HG02840 (cell line): ENCODE results near the gene MBOAT2.
"Not testable (repeated sequence)": the region's sequence is repeated elsewhere in the genome, so short reads cannot be mapped to it uniquely, and the experiment has no call there.

Experiments used
- ATAC-seq: cut with Tn5 transposase; IDR thresholded peaks from one replicate; pipeline ENCODE4 v1.9.1; 2021; ENCODE audit warnings: mild to moderate bottlenecking, moderate library complexity, moderate number of reproducible peaks; ENCODE audit not compliant: unreplicated experiment, low FRiP score

Gene MBOAT2

DNA sequence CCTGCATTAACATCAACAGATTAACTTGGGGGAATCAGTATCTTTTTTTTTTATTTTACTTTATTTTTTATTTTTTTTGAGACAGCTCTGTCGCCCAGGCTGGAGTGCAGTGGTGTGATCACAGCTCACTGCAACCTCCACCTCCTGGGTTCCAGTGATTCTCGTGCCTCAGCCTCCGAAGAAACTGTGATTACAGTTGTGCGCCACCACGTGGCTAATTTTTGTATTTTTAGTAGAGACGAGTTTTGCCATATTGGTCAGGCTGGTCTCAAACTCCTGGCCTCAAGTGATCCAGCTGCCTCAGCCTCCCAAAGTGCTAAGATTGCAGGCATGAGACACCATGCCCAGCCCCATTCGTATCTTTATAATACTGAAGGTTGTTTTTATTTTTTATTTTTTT is 99.6 kb downstream of the MBOAT2 start:
- ATAC-seq: not testable (repeated sequence)

DNA sequence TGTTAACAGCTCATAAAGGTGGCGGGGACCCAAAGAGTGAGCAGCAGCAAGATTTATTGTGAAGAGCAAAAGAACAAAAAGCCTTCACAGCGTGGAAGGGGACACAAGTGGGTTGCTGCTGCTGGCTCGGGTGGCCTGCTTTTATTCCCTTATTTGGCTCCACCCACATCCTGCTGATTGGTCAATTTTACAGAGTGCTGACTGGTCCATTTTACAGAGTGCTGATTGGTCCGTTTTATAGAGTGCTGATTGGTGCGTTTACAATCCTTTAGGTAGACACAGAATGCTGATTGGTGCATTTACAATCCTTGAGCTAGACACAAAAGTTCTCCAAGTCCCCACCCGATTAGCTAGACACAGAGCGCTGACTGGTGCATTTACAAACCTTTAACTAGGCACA is 100.7 kb downstream of the MBOAT2 start:
- ATAC-seq: not testable (repeated sequence)

DNA sequence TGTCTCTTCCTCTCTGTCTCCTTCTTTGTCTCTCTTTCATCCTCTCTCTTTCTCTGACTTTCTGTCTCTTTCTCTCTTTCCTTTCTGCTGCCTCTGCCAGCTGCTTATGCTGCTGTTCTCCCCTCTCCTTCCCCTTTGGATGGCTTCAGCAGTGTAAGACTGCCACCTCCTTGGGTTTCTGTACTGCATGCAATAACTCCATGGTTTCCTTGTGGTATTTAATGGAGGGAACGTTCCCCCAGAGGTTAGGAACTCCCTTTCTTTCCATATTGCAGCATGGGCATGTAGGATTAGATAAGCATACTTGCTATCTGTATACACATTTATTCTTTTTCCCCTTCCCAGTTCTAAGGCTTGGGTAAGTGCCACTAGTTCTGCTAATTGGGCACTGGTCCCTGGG is 106.3 kb downstream of the MBOAT2 start:
- ATAC-seq: not testable (repeated sequence)

DNA sequence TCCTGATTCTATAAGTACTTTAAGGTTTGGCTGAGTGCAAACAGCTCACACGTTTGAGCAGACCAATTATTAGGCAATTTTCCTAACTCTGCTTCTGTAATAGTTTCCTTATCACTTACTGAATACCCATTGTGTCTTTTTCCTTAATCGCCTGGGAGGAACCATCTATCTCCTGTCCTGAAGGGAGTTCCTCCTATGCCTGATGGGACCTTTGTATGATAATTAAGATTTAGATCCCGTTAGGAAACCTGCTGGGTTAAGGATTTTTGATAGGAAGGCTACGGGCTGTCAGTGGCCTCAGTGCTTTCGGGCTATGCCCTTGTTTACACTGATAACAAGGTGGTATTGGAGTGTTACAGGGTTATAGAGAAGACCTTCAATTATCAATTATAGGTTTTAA is 106.8 kb downstream of the MBOAT2 start:
- ATAC-seq: not testable (repeated sequence)

DNA sequence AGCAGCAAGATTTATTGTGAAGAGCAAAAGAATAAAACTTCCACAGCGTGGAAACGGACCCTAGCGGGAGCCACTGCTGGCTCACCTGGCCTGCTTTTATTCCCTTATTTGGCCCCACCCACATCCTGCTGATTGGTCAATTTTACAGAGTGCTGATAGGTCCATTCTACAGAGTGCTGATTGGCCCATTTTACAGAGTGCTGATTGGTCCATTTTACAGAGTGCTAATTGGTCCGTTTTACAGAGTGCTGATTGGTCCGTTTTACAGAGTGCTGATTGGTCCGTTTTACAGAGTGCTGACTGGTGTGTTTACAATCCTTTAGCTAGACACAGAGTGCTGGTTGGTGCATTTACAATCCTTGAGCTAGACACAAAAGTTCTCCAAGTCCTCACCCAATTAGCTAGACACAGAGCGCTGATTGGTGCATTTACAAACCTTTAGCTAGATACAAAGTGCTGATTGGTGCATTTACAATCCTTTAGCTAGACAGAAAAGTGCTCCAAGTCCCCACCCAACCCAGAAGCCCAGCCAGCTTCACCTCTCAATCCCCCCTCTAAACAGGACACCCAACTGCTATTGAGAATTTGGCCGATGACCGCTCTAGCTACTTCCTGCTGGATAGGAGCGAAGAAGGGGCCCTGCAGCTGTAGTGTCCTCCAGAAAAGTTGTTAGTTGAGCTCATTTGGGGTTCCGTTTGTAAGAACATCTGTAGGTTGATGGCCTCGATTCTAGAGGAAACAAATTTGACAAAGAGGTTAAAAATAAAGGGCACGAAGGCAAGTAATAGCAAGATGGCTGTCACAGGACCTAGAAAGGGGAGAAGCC is 108.2 kb downstream of the MBOAT2 start:
- not testable (repeated sequence) for ATAC-seq

DNA sequence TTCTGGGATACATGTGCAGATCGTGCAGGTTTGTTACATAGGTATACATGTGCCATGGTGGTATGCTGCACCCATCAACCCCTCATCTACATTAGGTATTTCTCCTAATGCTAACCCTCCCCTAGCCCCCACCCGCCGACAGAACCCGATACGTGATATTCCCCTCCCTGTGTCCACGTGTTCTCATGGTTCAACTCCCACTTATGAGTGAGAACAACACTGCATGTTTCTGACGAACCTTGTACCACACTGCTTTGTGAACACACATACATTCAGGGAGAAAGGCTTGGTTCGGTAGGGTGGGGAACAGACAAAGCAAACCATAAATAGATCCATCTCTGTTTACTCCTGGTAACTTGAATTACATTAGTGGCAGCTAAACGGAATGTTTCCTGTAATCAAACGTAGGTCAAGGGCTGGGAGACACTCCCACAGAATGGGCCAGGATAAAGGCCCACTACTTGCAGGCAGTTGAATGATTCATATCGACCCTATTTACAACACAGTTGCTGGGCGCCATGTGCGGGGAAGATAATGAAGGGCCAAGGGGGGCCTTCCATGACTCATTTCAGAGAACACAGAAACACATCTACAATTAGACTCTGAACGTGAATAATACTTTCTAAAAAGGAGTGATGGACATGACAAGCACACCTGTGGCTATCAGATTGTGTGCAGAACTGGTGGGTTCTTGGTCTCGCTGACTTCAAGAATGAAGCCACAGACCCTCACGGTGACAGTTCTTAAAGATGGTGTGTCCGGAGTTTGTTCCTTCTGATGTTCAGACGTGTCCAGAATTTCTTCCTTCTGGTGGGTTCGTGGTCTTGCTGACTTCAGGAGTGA is 109.3 kb downstream of the MBOAT2 start:
- ATAC-seq: no peak

DNA sequence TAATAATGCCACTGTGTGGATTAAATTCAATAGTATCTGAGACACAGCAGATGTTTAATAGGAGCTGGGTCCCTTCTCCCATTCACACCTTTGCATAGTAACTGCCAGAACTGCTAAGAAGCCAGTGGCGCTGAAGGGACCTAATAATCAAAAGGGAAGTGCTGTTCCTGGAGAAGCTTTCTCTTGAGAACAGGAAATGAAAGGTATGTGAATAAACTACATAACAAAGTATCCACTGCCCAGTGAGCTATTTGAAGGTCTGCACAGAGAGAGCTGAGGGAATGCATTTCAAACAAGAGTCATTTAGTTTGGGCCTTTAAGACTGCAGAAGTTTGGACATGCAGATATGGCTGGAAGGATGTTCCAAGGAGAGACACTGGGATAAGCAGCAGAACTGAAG is 110.0 kb downstream of the MBOAT2 start:
- ATAC-seq: no peak

DNA sequence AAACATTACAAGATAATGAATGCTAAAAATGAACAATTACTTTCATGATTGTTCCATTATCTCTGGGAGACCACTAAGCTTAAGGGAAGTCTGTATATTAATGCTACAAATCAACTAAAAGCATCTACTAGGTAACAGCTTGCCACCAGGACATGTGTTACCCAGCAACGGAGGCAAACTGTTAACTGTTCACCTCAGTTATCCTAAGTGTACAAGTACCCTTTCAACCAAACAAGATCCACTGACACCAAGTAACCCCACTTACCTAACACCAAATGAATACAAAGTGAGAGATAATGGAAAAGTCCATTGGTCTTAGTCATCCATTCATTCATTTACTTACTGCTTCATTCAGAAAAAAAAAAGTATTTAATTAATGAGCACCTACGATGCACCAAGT is 111.4 kb downstream of the MBOAT2 start:
- ATAC-seq: no peak

DNA sequence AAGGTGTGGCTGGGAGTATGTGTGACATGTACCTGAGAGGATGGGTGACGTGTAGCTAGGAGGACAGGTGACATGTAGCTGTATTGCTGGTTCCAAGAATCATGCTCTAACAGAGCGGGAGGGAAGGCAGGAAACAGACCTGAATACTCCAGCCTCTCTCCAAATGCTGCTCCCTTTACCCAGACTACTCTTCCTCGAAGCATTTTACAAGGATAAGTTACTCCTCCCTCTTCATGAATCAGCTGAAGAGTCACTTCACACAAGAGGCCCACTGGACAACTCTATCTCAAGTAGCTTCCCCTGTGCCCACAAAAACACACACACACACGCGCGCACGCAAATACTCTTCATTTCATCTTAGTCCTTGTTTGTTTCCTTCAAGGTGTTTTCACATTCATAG is 113.5 kb downstream of the MBOAT2 start:
- no peak for ATAC-seq

DNA sequence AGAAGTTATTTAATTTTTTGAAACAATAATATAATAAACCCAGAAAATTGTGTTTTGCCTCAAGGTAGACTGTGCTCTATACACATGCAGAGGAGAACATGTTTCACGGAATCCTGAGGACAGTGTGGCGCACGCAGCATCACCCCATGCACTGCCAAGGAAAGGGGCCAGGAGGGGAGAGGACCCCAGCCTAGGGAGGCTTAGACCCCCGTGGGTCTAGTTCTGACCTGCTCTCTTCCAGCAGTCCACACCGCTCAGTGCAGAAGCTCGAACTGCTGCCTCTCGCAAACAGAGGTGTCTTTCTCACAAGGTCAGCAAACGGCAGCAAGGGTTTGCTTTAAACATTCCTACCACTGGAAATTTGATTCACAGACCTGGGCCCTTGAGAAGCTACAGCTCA is 114.5 kb downstream of the MBOAT2 start:
- ATAC-seq: no peak

DNA sequence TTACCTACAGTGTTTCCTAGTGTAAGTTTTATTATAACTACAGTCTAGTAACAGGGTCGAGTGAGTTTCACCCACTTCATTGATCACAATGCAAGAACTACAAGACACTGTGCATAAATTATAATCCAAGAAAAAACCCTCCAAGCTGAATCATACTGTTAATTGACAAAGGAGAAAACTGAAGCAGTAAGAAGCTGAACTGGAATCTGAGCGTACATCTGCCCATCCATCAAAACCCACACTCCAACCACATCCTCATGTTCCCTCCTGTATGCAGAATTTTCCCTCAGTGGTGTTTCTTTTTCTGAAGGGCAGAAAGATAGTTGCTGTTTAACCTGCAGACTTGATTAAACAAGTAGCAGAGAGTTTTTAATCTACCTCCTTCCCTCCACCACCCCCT is 116.6 kb downstream of the MBOAT2 start:
- ATAC-seq: no peak

DNA sequence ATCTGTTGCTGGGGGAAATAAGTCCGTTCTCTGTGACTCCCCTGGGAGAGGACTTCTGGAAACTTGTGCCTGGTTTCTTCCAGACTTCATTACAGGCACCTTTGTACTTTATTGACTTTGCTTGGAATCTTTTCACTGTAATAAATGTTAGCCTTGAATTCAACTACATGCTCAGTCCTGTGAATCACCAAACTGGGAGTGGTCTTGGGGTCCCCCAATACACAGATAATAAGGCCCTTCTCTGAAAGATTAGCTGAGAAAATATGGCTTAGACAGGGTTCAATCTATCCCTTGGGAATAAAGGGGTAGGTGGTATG is 117.3 kb downstream of the MBOAT2 start:
- no peak for ATAC-seq

DNA sequence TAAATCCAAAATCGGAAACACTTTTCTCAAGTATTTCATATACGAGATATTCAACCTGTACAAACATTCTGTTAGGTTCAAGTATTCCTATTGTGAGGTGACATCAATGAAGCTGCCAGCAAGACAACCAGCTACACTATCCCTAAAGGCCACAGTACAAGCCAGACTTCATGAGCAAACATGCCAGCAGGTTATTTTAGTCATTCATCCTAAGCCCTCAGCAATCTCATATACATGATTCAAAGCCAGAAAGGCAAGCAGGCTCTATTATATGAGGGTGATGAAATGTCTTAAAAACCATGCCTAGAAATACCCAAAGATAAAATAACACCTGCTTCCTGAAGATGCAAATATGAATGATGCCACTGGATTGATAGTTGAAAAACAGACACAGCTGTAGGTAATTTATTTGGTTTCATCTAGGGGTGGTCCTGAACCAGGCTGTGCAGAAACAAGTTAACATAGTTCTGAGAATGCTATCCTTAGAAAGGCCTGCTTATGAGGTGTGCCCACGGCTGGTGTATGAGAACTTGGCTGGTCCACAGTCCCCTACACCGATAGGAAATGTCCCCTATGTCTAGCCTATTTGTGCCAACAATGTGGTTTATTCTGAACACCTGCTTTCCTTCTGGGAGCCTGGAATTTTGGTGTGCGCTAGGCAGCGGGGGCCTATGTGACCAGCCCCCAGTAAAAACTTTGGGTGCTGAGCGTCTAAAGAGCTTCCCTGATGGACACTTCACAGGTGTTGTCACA is 117.9 kb downstream of the MBOAT2 start:
- ATAC-seq: no peak

DNA sequence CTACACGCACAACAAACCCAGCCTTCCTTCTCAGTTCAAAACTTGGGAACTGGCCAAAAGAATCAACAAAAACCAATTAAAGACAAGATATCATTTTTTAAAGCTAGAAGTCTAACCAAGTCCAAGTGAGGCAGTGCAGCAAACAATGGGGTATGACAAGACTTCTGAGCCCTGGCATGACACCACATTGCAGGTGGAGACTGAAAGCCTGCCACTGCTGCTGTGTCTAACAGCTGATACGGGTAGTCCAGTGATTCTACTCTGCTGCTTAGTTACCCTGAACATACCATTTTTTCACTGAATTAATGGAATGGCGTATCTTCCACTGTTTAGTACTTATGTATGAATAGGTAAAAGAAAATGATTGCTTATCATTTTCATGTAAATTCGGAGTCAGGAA is 118.7 kb downstream of the MBOAT2 start:
- no peak for ATAC-seq

DNA sequence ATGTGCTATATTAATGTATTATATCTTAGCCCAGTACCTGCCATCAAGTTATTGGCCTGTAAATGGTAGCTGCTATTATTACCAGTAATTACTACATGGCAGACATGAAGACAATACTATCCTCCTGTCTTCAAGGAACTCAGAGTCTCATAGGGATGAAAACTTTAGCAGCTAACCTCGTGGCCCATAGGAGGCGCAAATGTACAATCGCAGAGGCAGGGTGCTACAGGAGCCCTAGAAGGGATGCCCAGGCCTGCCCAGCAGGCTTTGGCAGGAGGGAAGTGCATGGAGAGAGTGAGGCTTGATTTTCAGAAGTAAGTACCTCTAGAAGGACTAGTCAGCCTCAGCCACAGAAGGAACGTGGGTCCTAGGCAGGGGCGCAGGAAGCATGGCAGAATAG is 121.4 kb downstream of the MBOAT2 start:
- no peak for ATAC-seq

DNA sequence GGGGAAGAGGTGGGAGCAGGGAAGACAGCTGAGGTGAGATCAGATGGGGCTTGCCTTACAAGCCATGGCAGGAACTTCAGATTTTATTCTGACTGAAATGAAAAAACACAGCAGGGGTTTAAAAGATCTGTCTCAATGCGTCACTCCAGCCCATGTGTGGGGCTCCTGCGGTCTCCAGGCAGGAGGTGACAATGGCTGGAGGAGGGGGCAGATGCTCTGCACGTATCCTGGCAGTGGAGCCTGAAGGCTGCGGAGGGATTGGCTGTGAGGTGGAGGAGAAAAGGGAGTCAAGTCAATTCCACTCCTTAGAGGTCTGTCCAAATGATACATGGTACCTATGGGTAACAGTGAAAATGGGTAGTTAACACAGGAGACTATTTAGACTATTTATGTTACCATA is 125.6 kb downstream of the MBOAT2 start:
- no peak for ATAC-seq

DNA sequence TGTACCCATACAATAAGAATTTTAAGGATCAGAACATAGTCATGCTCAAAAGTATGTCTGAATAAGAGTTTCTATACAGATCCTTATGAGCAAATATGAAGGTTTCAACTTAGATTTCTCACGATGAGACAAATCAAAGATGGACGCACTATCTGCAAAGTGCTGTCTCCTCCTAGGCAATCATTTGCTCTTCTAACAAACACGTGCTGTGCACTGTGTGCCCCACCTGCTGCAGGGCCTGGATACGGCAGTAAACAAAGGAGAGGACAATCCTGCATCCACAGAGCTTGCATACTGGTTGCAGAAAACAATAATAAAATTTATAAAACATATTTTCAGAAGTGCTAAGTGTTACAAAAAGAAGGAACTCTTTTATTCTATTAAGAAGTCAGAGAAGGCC is 126.2 kb downstream of the MBOAT2 start:
- no peak for ATAC-seq

DNA sequence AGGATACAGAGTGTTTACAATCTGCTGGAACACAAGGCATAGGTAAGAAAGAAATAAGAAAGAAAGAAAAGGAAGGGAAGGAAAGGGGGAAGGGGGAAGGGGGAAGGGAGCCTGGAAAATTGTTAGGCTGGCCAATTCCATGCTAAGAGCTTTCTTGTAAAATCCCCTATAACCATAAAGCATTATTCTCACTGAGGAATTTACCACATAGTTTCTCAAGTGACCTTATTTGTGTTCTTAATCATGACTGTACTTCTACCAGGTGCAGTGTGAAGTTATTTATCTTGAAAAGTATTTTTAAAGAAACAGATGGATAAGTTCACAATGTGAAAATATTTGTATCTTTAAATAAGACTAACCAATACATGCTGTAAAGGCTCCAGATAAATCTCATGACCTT is 126.9 kb downstream of the MBOAT2 start:
- no peak for ATAC-seq

DNA sequence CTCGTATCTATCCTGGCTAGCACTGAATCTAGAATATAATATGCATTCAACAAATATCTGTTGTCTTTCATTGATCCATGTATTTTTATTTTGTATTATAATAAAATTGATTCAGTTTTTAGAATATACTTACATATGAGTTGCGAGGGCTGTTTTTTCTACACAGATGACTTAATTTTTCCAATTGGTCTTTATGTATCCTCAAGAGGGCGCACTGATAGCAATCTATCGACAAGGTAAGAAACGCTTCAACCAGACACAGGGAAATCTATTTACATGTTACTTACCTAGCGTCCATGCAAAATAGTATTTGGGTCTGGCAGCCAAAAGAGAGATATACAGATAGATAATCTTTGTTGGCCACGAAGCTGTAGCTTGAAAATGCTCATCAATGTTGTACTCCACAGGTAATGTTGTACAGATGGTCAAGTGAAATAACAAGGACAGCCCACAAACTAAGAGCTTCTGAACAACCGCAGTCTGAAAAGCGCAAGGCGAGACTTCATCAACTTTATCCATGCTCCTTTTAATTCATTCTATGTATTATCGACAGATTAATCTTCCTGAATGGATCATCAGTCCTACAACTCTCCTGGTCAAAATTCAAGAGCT is 130.6 kb downstream of the MBOAT2 start:
- ATAC-seq: no peak

DNA sequence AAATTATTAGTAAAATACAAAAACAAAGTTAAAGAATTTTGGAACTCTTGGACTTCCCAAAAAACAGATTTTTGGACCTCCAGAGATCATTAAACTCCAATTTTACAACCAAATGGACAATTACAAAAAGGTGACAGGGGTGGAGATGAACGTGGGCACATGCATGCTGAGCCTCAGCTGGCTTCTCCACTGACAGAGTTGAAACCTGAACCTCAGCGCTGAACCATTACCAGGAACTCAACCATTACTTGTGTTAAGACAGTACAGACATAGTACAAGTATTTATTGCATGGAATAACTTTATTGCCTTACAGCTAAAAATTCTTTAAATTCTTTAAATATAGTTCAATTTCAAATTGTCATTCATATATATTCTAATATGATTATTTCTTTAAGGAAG is 133.0 kb downstream of the MBOAT2 start:
- ATAC-seq: no peak

DNA sequence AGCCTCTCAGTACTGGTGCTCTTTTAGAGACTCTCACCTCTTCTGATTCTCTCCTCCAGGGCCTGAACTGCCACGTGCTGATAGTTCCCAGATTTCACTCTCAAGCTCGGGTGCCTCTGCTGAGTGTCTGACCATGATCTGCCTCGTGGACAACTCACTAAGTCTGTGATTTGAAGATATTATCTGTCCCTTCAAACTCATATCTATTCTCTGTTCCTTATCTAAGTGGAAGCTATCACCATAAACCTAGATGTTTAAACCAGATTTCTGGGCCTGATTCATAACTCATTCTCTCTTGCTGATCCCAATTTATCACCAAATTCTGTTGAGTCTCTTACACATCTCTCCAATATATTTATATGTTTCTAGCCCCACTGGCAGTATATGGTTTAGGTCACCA is 136.1 kb downstream of the MBOAT2 start:
- no peak for ATAC-seq
